HS-27A (cell line): ENCODE measurements around the gene PXMP4.

Experiments used
- DNase-seq: peaks from one replicate; pipeline ENCODE4 v3.0.0-alpha.2; 2012; ENCODE audit warnings: low read depth, missing footprints

PXMP4 gene

GRCh38 chr20:33668466-33669155 lies 51.5 kb downstream of the PXMP4 start:
- no peak for DNase-seq

- DNase-seq = no peak
Observed at GRCh38 chr20:33667676-33668465, 52.2 kb downstream of the PXMP4 start.

- DNase-seq = no peak
Observed at GRCh38 chr20:33667245-33667675, 52.9 kb downstream of the PXMP4 start.

GRCh38 chr20:33666293-33667244 lies 53.5 kb downstream of the PXMP4 start, which contains the start of gene ACTL10:
TSS of gene ACTL10 (plus strand) at chr20:33666943. CDS start at chr20:33667498, 555 bp downstream.
- DNase-seq = peak; percentile 99

- DNase-seq = no peak
Observed at GRCh38 chr20:33664762-33665144, 55.4 kb downstream of the PXMP4 start.

GRCh38 chr20:33664085-33664761 lies 55.9 kb downstream of the PXMP4 start:
- no peak for DNase-seq

- no peak for DNase-seq
Observed at GRCh38 chr20:33663161-33664084, 56.7 kb downstream of the PXMP4 start.

GRCh38 chr20:33662172-33662571 lies 57.9 kb downstream of the PXMP4 start, which contains the start of gene C20orf144:
TSS of gene C20orf144 (plus strand) at chr20:33662327. CDS start at chr20:33662346, 19 bp downstream.
- no peak for DNase-seq

GRCh38 chr20:33660685-33661058 lies 59.4 kb downstream of the PXMP4 start:
- no peak for DNase-seq

GRCh38 chr20:33660035-33660684 lies 60.0 kb downstream of the PXMP4 start:
- no peak for DNase-seq

GRCh38 chr20:33659341-33660034 lies 60.6 kb downstream of the PXMP4 start:
- no peak for DNase-seq

- no peak for DNase-seq
Observed at GRCh38 chr20:33658929-33659328, 61.2 kb downstream of the PXMP4 start.

GRCh38 chr20:33658510-33658909 lies 61.6 kb downstream of the PXMP4 start:
- no peak for DNase-seq

GRCh38 chr20:33657704-33658095 lies 62.4 kb downstream of the PXMP4 start:
- DNase-seq = no peak

- DNase-seq = no peak
Observed at GRCh38 chr20:33656783-33657703, 63.1 kb downstream of the PXMP4 start.

- DNase-seq = no peak
Observed at GRCh38 chr20:33656010-33656782, 63.9 kb downstream of the PXMP4 start.

- DNase-seq = no peak
Observed at GRCh38 chr20:33655164-33655563, 64.9 kb downstream of the PXMP4 start.
